ENCODE data around the gene CDHR1. TPM values are rescaled to one million over a fixed set of nuclear protein-coding genes. Genes with fewer than 3 reads are reported as not detected.

CDHR1 gene
- polyA plus RNA-seq, 3 donors: not detected

DNA sequence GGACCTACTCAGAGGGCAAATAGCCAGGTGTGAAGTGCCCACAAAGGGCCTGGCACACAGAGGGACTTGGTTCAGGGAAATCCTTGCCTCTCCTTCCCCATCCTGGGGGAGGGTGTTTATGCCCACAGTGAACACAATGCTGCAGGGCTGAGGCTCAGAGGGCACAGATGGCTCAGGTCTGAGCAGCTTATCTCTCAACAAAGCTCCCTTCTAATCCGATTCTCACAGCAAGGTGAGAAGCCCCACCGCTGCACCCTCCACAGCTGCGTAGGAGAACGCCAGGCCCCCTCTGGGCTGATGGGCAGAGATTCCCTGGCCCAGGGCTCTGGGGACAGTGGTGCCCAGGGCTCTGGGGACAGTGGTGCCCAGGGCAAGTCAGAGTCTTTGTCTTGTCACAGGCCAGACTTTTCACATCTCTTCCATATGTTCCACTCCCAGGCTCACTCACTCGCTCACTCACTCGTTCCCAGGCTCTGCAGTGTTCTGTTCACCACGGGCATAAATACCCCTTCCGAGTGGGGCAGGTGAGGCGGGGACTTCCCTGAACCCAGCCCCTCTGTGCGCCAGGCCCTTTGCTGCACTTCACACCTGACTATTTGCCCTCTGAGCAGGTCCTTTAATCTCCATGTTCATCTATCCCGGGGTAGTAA is 8.7 kb upstream of the CDHR1 start:
- Histone ChIP-seq H4K20me1 (ENCODE audit: insufficient read depth, low read length) (no peaks in the 10 kb centered on the region), H3K9ac (ENCODE audit: insufficient read depth, low read length, poor library complexity, severe bottlenecking) (no peak overlapping the region), H3K36me3 (replicated peaks in 1 of 2; ENCODE audit: control insufficient read depth in 1 of 2, insufficient read depth in 2 of 2, low read length in 2 of 2) (no peaks in the 10 kb centered on the region), H3K4me1 (ENCODE audit: control insufficient read depth in 1 of 2, insufficient read depth in 2 of 2, low read length in 2 of 2) (no peaks in the 10 kb centered on the region), H3K79me2 (ENCODE audit: insufficient read depth, low read length) (no peaks in the 10 kb centered on the region), H3K4me3 (replicated peaks in 1 of 3; ENCODE audit: low read depth in 2 of 3, low read length in 3 of 3) (no peak overlapping the region), H3K27ac (ENCODE audit: low read depth in 1 of 2, low read length in 2 of 2) (no peak overlapping the region), H3K4me2 (replicated peaks; ENCODE audit: extremely low read depth, low read length, poor library complexity, severe bottlenecking) (no peak overlapping the region), H3K27me3 (ENCODE audit: control insufficient read depth in 2 of 2, insufficient read depth in 2 of 2, low read length in 2 of 2) (no peaks in the 10 kb centered on the region), H2AFZ (ENCODE audit: insufficient read depth, low read depth, low read length, poor library complexity, severe bottlenecking) (no peak overlapping the region), H3K9me3 (replicated peaks in 1 of 2; ENCODE audit: control insufficient read depth in 1 of 2, insufficient read depth in 1 of 2, low read length in 2 of 2) (no peaks in the 10 kb centered on the region)
- TF ChIP-seq, protein P1, sequence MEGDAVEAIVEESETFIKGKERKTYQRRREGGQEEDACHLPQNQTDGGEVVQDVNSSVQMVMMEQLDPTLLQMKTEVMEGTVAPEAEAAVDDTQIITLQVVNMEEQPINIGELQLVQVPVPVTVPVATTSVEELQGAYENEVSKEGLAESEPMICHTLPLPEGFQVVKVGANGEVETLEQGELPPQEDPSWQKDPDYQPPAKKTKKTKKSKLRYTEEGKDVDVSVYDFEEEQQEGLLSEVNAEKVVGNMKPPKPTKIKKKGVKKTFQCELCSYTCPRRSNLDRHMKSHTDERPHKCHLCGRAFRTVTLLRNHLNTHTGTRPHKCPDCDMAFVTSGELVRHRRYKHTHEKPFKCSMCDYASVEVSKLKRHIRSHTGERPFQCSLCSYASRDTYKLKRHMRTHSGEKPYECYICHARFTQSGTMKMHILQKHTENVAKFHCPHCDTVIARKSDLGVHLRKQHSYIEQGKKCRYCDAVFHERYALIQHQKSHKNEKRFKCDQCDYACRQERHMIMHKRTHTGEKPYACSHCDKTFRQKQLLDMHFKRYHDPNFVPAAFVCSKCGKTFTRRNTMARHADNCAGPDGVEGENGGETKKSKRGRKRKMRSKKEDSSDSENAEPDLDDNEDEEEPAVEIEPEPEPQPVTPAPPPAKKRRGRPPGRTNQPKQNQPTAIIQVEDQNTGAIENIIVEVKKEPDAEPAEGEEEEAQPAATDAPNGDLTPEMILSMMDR (IDR thresholded peaks at IDR 0.05): no peak
- intact Hi-C loops (cut with micrococcal nuclease): no loop called here
- Mint-ChIP-seq H3K4me3 (no peak overlapping the region), H3K9me3 (peaks cover 0 to 3% (median 2%) of the 10 kb centered on the region in 7 donors), H3K36me3 (no peaks in the 10 kb centered on the region), H3K27me3 (ENCODE audit: low read depth in 3 of 3) (peaks cover 1 to 3% (median 2%) of the 10 kb centered on the region in 3 donors), H3K4me1 (no peaks in the 10 kb centered on the region), H3K27ac (no peak overlapping the region)
- no peak for DNase-seq
- 84% methylated on average over 11 of the region's 11 CpGs for WGBS (ENCODE audit: insufficient coverage)

DNA sequence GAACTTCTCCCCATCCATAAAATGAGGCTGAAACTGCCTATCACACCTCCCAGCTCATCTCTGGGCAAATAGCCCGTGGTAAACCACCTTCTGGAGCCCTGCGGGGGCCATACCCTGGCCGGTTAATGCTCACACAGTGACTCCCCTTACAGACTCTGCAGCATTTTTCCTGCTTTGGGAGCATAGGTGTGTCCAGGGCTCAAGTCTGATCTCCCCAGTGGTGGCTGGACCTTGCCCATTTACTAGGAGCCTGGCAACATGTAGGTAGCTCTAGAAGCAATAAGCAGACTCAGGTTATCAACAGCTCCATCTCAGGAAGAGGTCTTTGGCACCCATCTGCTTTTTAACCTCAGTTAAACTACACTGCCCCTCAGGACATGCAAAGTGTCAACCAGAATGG is 5.5 kb upstream of the CDHR1 start:
- Histone ChIP-seq H3K79me2 (ENCODE audit: insufficient read depth, low read length) (no peaks in the 10 kb centered on the region), H3K36me3 (replicated peaks in 1 of 2; ENCODE audit: control insufficient read depth in 1 of 2, insufficient read depth in 2 of 2, low read length in 2 of 2) (no peaks in the 10 kb centered on the region), H3K9ac (ENCODE audit: insufficient read depth, low read length, poor library complexity, severe bottlenecking) (no peak overlapping the region), H3K9me3 (replicated peaks in 1 of 2; ENCODE audit: control insufficient read depth in 1 of 2, insufficient read depth in 1 of 2, low read length in 2 of 2) (peaks cover 0 to 3% of the 10 kb centered on the region in 2 donors), H3K27me3 (ENCODE audit: control insufficient read depth in 2 of 2, insufficient read depth in 2 of 2, low read length in 2 of 2) (peaks cover 10 to 15% of the 10 kb centered on the region in 2 donors), H3K4me1 (ENCODE audit: control insufficient read depth in 1 of 2, insufficient read depth in 2 of 2, low read length in 2 of 2) (no peaks in the 10 kb centered on the region), H3K4me2 (replicated peaks; ENCODE audit: extremely low read depth, low read length, poor library complexity, severe bottlenecking) (no peak overlapping the region), H2AFZ (ENCODE audit: insufficient read depth, low read depth, low read length, poor library complexity, severe bottlenecking) (no peak overlapping the region), H3K27ac (ENCODE audit: low read depth in 1 of 2, low read length in 2 of 2) (no peak overlapping the region), H4K20me1 (ENCODE audit: insufficient read depth, low read length) (no peaks in the 10 kb centered on the region), H3K4me3 (replicated peaks in 1 of 3; ENCODE audit: low read depth in 2 of 3, low read length in 3 of 3) (no peak overlapping the region)
- intact Hi-C loops (cut with micrococcal nuclease): no loop called here
- no peak overlapping the region for H3K27ac Mint-ChIP-seq
- peaks cover 10 to 22% (median 16%) of the 10 kb centered on the region in 3 donors for H3K27me3 Mint-ChIP-seq (ENCODE audit: low read depth in 3 of 3)
- no peaks in the 10 kb centered on the region for H3K36me3 Mint-ChIP-seq
- no peak for DNase-seq
- H3K9me3 Mint-ChIP-seq: peaks cover 0 to 1% (median 0%) of the 10 kb centered on the region in 7 donors
- H3K4me1 Mint-ChIP-seq: no peaks in the 10 kb centered on the region
- TF ChIP-seq, protein P1 (IDR thresholded peaks at IDR 0.05): no peak
- WGBS (ENCODE audit: insufficient coverage): 76% methylated on average over 3 of the region's 3 CpGs
- H3K4me3 Mint-ChIP-seq: no peak overlapping the region

Measured in CD14-positive monocyte (primary cell).